OCI-LY1 (cell line): ENCODE results near the gene SURF2.

Experiments
- H2AFZ ChIP-seq: fragments of 200-600 bp; sonication (generic), shearing (Covaris generic); 2 replicates; pipeline ENCODE4 v1.6.0; 2014; ENCODE audit warnings: antibody characterized with exemption, mild to moderate bottlenecking, low read length
- H3F3A ChIP-seq: fragments of 200-600 bp; sonication (generic), shearing (Covaris generic); 2 replicates; pipeline ENCODE4 v1.6.0; 2014; ENCODE audit warnings: mild to moderate bottlenecking, antibody characterized with exemption, low read length, moderate library complexity; ENCODE audit not compliant: insufficient read depth
- H3K27ac ChIP-seq: fragments of 200-600 bp; sonication (generic); 2 replicates; pipeline ENCODE4 v1.5.1; 2014; ENCODE audit warnings: low read length, mixed run types, mild to moderate bottlenecking, low read depth; ENCODE audit not compliant: poor library complexity, severe bottlenecking
- H3K27me3 ChIP-seq: fragments of 200-600 bp; sonication (generic); 2 replicates; pipeline ENCODE4 v1.6.0; 2014; ENCODE audit warnings: antibody characterized with exemption, mild to moderate bottlenecking, low read length, moderate library complexity; ENCODE audit not compliant: insufficient read depth
- H3K36me3 ChIP-seq: fragments of 200-600 bp; sonication (generic); 2 replicates; pipeline ENCODE4 v1.6.1; 2014; ENCODE audit warnings: mild to moderate bottlenecking, antibody characterized with exemption, low read length, moderate library complexity, mixed read lengths; ENCODE audit not compliant: insufficient read depth
- H3K4me1 ChIP-seq: fragments of 200-600 bp; sonication (generic); 2 replicates; pipeline ENCODE4 v1.5.1; 2014; ENCODE audit warnings: mild to moderate bottlenecking, low read length, moderate library complexity; ENCODE audit not compliant: insufficient read depth, severe bottlenecking
- H3K4me2 ChIP-seq: fragments of 200-600 bp; sonication (generic), shearing (Covaris generic); 2 replicates; pipeline ENCODE4 v1.6.1; 2014; ENCODE audit warnings: low read length
- H3K4me3 ChIP-seq: fragments of 200-600 bp; sonication (generic); 2 replicates; pipeline ENCODE4 v1.5.1; 2014; ENCODE audit warnings: low read length, low read depth, mild to moderate bottlenecking, mixed read lengths; ENCODE audit not compliant: poor library complexity, severe bottlenecking
- H3K79me2 ChIP-seq: fragments of 200-600 bp; shearing (Covaris generic); 2 replicates; pipeline ENCODE4 v1.6.1; 2016; ENCODE audit warnings: mixed run types, low read length, mixed read lengths; ENCODE audit not compliant: insufficient read depth
- H3K9ac ChIP-seq: fragments of 200-600 bp; sonication (generic), shearing (Covaris generic); 2 replicates; pipeline ENCODE4 v1.6.1; 2014; ENCODE audit warnings: mild to moderate bottlenecking, low read length, mixed read lengths
- H3K9me2 ChIP-seq: fragments of 200-600 bp; sonication (generic), shearing (Covaris generic); 2 replicates; pipeline ENCODE4 v1.6.1; 2014; ENCODE audit warnings: low read depth, mild to moderate bottlenecking, low read length, mixed read lengths
- H3K9me3 ChIP-seq: fragments of 200-600 bp; shearing (Covaris generic); 2 replicates; pipeline ENCODE4 v1.6.1; 2014; ENCODE audit warnings: low read length, mixed read lengths
- H4K20me1 ChIP-seq: fragments of 200-600 bp; sonication (generic), shearing (Covaris generic); 2 replicates; pipeline ENCODE4 v1.6.0; 2016; ENCODE audit warnings: mild to moderate bottlenecking, low read length; ENCODE audit not compliant: insufficient read depth
- CTCF ChIP-seq: fragments of 200-600 bp; sonication (generic), shearing (Covaris generic); IDR thresholded peaks from 2 replicates; pipeline ENCODE4 v1.5.1; 2017; ENCODE audit warnings: mild to moderate bottlenecking, antibody characterized with exemption, low read length, moderate library complexity, mixed read lengths
- EZH2 ChIP-seq: fragments of 200-600 bp; sonication (generic), shearing (Covaris generic); IDR thresholded peaks from 2 replicates; pipeline ENCODE4 v1.8.0; 2017; ENCODE audit warnings: borderline replicate concordance, mixed run types, mild to moderate bottlenecking, antibody characterized with exemption, low read length, moderate library complexity, mixed read lengths

The SURF2 gene

GRCh38 chr9:133378408-133378962 lies 22.1 kb downstream of the SURF2 start:
- H3K4me3 ChIP-seq, result no peak overlapping the region
- no peak overlapping the region for H3K27ac ChIP-seq
- no peaks in the 10 kb centered on the region for H3K9me2 ChIP-seq
- TF ChIP-seq EZH2 (no peak), CTCF (no peak)
- H4K20me1 ChIP-seq, result no peaks in the 10 kb centered on the region
- H3K4me1 ChIP-seq, result peaks cover 14% of the 10 kb centered on the region
- no peaks in the 10 kb centered on the region for H3K9me3 ChIP-seq
- H3K9ac ChIP-seq, result no peak overlapping the region
- H3K27me3 ChIP-seq, result no peaks in the 10 kb centered on the region; the same call in 1 of the 2 replicates
- H2AFZ ChIP-seq, result no peak overlapping the region
- H3K79me2 ChIP-seq, result peaks cover 15% of the 10 kb centered on the region
- no peaks in the 10 kb centered on the region for H3K36me3 ChIP-seq
- no peak overlapping the region for H3K4me2 ChIP-seq
- H3F3A ChIP-seq, result no peaks in the 10 kb centered on the region

- no peak overlapping the region for H3K4me2 ChIP-seq
- H2AFZ ChIP-seq, result no peak overlapping the region
- no peaks in the 10 kb centered on the region for H3K9me2 ChIP-seq
- no peak overlapping the region for H3K27ac ChIP-seq
- H3K9ac ChIP-seq, result no peak overlapping the region
- H3K79me2 ChIP-seq, result peaks cover 12% of the 10 kb centered on the region
- H3F3A ChIP-seq, result no peaks in the 10 kb centered on the region
- no peaks in the 10 kb centered on the region for H3K36me3 ChIP-seq
- no peaks in the 10 kb centered on the region for H3K9me3 ChIP-seq
- H4K20me1 ChIP-seq, result no peaks in the 10 kb centered on the region
- TF ChIP-seq EZH2 (no peak), CTCF (no peak)
- H3K4me3 ChIP-seq, result no peak overlapping the region
- no peaks in the 10 kb centered on the region; the same call in 1 of the 2 replicates for H3K27me3 ChIP-seq
- H3K4me1 ChIP-seq, result peaks cover 14% of the 10 kb centered on the region
These were observed 23.1 kb downstream of the SURF2 start for GRCh38 chr9:133379153-133380086.

- H3K4me1 ChIP-seq, result peaks cover 8% of the 10 kb centered on the region
- H3K27ac ChIP-seq, result no peak overlapping the region
- H3K27me3 ChIP-seq, result no peaks in the 10 kb centered on the region; the same call in 1 of the 2 replicates
- TF ChIP-seq EZH2 (no peak), CTCF (no peak)
- H3F3A ChIP-seq, result no peaks in the 10 kb centered on the region
- no peak overlapping the region for H3K4me3 ChIP-seq
- H3K79me2 ChIP-seq, result no peaks in the 10 kb centered on the region
- H4K20me1 ChIP-seq, result no peaks in the 10 kb centered on the region
- H3K4me2 ChIP-seq, result no peak overlapping the region
- H3K36me3 ChIP-seq, result no peaks in the 10 kb centered on the region
- H3K9me2 ChIP-seq, result no peaks in the 10 kb centered on the region
- H3K9me3 ChIP-seq, result no peaks in the 10 kb centered on the region
- no peak overlapping the region for H2AFZ ChIP-seq
- no peak overlapping the region for H3K9ac ChIP-seq
These were observed 24.4 kb downstream of the SURF2 start for GRCh38 chr9:133380734-133381133.
